HUES6 (cell line): ENCODE measurements around the gene CYFIP1.
A peak's percentile ranks its signal among the peaks of the same experiment; 100 is the strongest.
"Not testable (repeated sequence)": the region's sequence is repeated elsewhere in the genome, so short reads cannot be mapped to it uniquely, and the experiment has no call there.

Experiments used
- H3K27ac ChIP-seq: 2 replicates; pipeline ENCODE4 v1.7.0; 2013; ENCODE audit warnings: low read depth, mild to moderate bottlenecking, low read length, inconsistent platforms
- H3K27me3 ChIP-seq: 2 replicates; pipeline ENCODE4 v1.6.1; 2013; ENCODE audit warnings: low read length; ENCODE audit not compliant: control insufficient read depth, insufficient read depth
- H3K36me3 ChIP-seq: 2 replicates; pipeline ENCODE4 v1.6.1; 2013; ENCODE audit warnings: low read length; ENCODE audit not compliant: control insufficient read depth, insufficient read depth
- H3K4me1 ChIP-seq: 2 replicates; pipeline ENCODE4 v1.6.1; 2013; ENCODE audit warnings: low read length; ENCODE audit not compliant: control insufficient read depth, insufficient read depth
- H3K4me3 ChIP-seq: 2 replicates; pipeline ENCODE4 v1.5.1; 2013; ENCODE audit warnings: low read depth, low read length
- H3K9ac ChIP-seq: one replicate; pipeline ENCODE4 v1.6.1; 2013; ENCODE audit warnings: mild to moderate bottlenecking, low read length
- H3K9me3 ChIP-seq: 2 replicates; pipeline ENCODE4 v1.6.1; 2013; ENCODE audit warnings: low read depth, low read length; ENCODE audit not compliant: control insufficient read depth, insufficient read depth

The CYFIP1 gene

GRCh38 chr15:22980189-22981050, at the start of gene CYFIP1:
Gene CYFIP1, minus strand, starts transcription at chr15:22980368. Its CDS starts 33,083 bp downstream, at chr15:22947285.
- Histone ChIP-seq H3K9me3 (no peaks in the 10 kb centered on the region), H3K9ac (peak within 1 kb of the TSS; percentile 79), H3K36me3 (no peaks in the 10 kb centered on the region), H3K4me1 (0 out of 2 replicates have a peak, but pooled peaks cover 6% of the 10 kb centered on the region), H3K4me3 (peak within 1 kb of the TSS; percentile 86), H3K27ac (no peak within 1 kb of the TSS), H3K27me3 (peaks cover 29% of the 10 kb centered on the region)

GRCh38 chr15:23026218-23026617, 46.0 kb upstream of the CYFIP1 start:
- H3K27me3 ChIP-seq, result no peaks in the 10 kb centered on the region
- no peak overlapping the region for H3K4me3 ChIP-seq
- no peak overlapping the region for H3K27ac ChIP-seq
- no peaks in the 10 kb centered on the region for H3K4me1 ChIP-seq
- H3K36me3 ChIP-seq, result peaks cover 87% of the 10 kb centered on the region
- no peak overlapping the region for H3K9ac ChIP-seq
- no peaks in the 10 kb centered on the region for H3K9me3 ChIP-seq

- H3K27ac ChIP-seq, result no peak overlapping the region
- no peaks in the 10 kb centered on the region for H3K4me1 ChIP-seq
- H3K36me3 ChIP-seq, result peaks cover 83% of the 10 kb centered on the region
- no peak overlapping the region for H3K4me3 ChIP-seq
- H3K9ac ChIP-seq, result no peak overlapping the region
- H3K9me3 ChIP-seq, result no peaks in the 10 kb centered on the region
- H3K27me3 ChIP-seq, result no peaks in the 10 kb centered on the region
These were observed 42.0 kb upstream of the CYFIP1 start for GRCh38 chr15:23022156-23022555.

- no peaks in the 10 kb centered on the region for H3K4me1 ChIP-seq
- no peak overlapping the region for H3K27ac ChIP-seq
- no peaks in the 10 kb centered on the region for H3K27me3 ChIP-seq
- H3K9me3 ChIP-seq, result no peaks in the 10 kb centered on the region
- no peak overlapping the region for H3K4me3 ChIP-seq
- peaks cover 86% of the 10 kb centered on the region for H3K36me3 ChIP-seq
- H3K9ac ChIP-seq, result no peak overlapping the region
These were observed 34.3 kb upstream of the CYFIP1 start for GRCh38 chr15:23014394-23015000.

- Histone ChIP-seq H3K36me3 (peaks cover 85% of the 10 kb centered on the region), H3K27me3 (no peaks in the 10 kb centered on the region)
These were observed 33.5 kb upstream of the CYFIP1 start for GRCh38 chr15:23013681-23014080.

GRCh38 chr15:23012616-23013015, 32.4 kb upstream of the CYFIP1 start:
- not testable (repeated sequence) for H3K4me1 ChIP-seq, H3K4me3 ChIP-seq, H3K9me3 ChIP-seq, H3K27me3 ChIP-seq, H3K27ac ChIP-seq, H3K9ac ChIP-seq
- peaks cover 84% of the 10 kb centered on the region for H3K36me3 ChIP-seq

More at GRCh38 chr15:23013681-23014080, 33.5 kb upstream of the CYFIP1 start:
- Histone ChIP-seq H3K27ac (no peak overlapping the region), H3K9ac (no peak overlapping the region), H3K9me3 (no peaks in the 10 kb centered on the region), H3K4me1 (no peaks in the 10 kb centered on the region), H3K4me3 (no peak overlapping the region)

- Histone ChIP-seq H3K27ac (no peak overlapping the region), H3K4me3 (no peak overlapping the region), H3K9me3 (no peaks in the 10 kb centered on the region), H3K9ac (no peak overlapping the region), H3K4me1 (no peaks in the 10 kb centered on the region), H3K36me3 (peaks cover 83% of the 10 kb centered on the region), H3K27me3 (no peaks in the 10 kb centered on the region)
These were observed 23.6 kb upstream of the CYFIP1 start for GRCh38 chr15:23003736-23004135.

- Histone ChIP-seq H3K36me3 (peaks cover 79% of the 10 kb centered on the region), H3K4me1 (no peaks in the 10 kb centered on the region), H3K9me3 (no peaks in the 10 kb centered on the region), H3K27me3 (no peaks in the 10 kb centered on the region), H3K27ac (no peak overlapping the region), H3K4me3 (no peak overlapping the region), H3K9ac (no peak overlapping the region)
These were observed 22.8 kb upstream of the CYFIP1 start for GRCh38 chr15:23002920-23003319.

GRCh38 chr15:22995795-22996194, 15.6 kb upstream of the CYFIP1 start:
- Histone ChIP-seq H3K9me3 (no peaks in the 10 kb centered on the region), H3K4me1 (no peaks in the 10 kb centered on the region), H3K4me3 (no peak overlapping the region), H3K36me3 (peaks cover 28% of the 10 kb centered on the region), H3K27ac (no peak overlapping the region), H3K9ac (no peak overlapping the region), H3K27me3 (no peaks in the 10 kb centered on the region)

GRCh38 chr15:22992024-22992326, 11.8 kb upstream of the CYFIP1 start:
- H3K4me1 ChIP-seq, result no peaks in the 10 kb centered on the region
- H3K4me3 ChIP-seq, result no peak overlapping the region
- no peak overlapping the region for H3K9ac ChIP-seq
- H3K36me3 ChIP-seq, result peaks cover 8% of the 10 kb centered on the region
- H3K27ac ChIP-seq, result no peak overlapping the region
- H3K9me3 ChIP-seq, result no peaks in the 10 kb centered on the region
- H3K27me3 ChIP-seq, result no peaks in the 10 kb centered on the region
